Activated T-helper 9 cell treated with anti-CD3 and anti-CD28 coated beads, Interleukin-2, amount 50 U/mL, for 16 hours (primary cell): ENCODE results near the gene DGLUCY.
"Not testable (repeated sequence)": the region's sequence is repeated elsewhere in the genome, so short reads cannot be mapped to it uniquely, and the experiment has no call there.

Experiments used
- DNase-seq: peaks from one replicate; pipeline ENCODE4 v3.0.0-alpha.2; 2020; ENCODE audit warnings: low read depth

Gene DGLUCY

DNA sequence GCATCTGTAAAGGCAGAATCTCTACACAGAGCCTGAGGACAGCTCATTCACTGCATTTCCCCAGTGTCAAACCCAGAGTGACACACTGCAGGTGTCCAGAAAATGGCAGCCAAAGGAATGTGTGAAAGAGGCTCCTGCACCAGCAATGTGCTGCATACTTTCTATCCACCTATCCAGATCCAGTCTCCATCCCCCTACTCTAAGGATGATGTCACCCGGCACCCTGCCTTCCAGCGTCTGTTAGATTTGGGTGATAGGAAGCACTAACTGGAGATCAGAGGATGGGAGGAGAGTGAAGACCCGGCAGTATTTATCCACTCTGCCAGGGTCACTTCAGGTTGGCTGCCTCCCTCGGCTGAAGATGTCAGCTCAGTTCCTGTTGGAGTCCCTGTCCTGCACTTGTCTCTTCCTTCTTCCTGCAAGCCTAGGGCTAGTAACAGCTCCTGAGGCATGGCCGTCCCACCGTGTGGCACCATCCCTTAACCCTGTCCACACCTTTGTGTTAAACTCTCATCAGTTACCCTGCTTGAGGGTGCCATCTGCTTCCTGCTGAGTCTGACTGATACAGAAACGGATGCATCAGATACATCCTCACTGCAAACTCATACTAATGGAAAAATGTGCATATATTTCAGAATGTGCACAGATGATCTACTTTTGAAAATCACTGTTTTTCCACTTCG is 143.6 kb downstream of the DGLUCY start:
- DNase-seq, result no peak

DNA sequence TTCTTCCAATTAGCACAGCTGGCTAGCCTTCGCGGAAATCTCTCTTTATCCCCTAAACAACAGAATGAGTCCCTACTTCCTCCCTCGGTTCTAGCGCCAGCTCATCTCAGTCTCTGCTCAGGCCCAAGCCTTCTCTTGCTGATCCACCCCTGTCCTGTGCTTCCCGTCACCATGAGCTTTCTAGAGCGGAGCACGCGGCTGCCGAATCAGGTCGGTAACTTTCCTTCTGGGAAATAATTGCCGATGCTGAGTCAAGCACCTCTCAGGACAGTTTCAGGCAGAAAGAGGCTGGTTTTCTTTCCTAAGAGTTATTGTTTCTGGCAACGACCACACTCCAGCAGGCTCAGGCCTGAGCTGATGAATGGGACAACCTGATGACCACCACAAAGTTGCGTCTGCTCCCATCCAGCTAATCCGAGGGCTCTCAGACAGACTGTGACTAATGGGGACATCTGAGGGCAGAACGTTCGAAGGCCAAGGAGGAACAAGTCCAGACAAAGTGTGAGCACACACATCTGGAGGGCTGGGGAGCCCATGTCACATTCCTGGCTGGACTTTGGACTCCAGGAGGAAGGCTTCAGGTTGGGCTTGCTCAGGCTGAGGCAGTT is 144.2 kb downstream of the DGLUCY start:
- DNase-seq, result no peak

DNA sequence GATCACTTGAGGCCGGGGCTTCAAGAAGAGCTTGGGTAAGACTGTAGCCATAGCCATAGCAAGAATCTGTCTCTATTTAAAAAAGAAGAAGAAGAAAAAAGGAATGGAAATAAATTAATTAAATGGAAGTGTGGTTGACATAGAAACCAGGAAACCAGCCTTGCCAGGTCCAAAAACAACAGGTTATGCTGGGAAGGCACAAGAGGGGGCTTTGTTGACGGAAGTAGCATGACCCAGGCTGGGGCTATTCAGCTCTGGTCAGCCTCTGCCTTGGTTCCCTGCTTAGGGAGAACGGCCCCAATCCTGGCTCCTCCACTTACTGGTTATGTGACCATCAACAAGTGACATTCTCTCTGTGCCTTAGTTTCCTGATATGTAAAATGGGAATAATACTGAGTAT is 145.0 kb downstream of the DGLUCY start:
- DNase-seq, result no peak

GRCh38 chr14:91261115-91261514 is 147.2 kb downstream of the DGLUCY start:
- DNase-seq, result no peak

- no peak for DNase-seq
These were observed 148.2 kb downstream of the DGLUCY start for GRCh38 chr14:91261986-91262549.

GRCh38 chr14:91263329-91263728 is 149.5 kb downstream of the DGLUCY start:
- DNase-seq, result no peak

DNA sequence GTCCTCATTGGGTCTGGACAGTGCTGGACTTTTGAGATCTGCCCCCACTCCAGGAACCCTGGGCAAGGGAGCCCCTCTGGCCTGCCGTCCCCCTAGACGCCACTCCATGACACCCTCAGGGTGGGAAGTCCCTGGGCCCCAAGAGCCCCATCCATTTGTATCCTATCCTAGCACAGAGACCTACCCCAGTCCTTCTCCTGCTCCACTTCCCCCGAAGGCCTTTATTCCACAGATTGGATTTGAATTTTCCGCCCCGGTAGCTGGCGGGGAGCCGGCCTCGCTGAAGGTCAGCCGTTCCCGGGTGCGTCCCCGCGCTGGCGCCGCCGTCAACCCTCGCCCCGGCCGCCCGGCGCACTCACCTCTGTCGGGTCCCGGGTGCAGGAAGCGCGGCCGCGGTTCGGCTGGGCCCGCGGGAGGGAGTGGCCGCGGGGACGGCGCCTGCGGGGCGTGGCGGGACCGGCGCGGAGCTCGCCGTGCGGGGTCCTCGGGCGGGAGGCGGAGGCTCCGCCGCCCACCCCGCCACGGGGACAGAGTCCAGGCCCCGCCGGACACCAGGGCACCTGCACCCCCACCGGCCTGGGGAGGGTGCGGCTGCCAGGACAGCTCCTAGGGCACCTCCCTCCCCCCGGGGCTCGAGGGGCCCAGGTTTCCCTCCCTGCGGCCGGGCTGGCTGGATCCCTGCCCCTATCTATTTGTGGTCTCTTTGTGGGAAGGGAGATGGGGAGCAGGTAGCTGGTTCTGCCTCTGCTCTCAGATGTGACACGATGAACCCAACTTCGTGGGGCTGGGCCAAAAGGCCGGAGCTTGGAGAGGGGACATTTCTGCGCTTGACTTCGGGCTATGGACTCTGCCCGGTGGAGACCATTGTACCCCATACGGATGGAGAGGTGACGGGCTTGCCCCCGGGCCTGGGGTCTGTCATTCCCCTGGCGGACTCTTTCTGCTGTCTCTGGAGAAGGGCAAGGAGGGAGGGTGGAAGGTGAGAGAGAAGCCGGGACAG is 150.6 kb downstream of the DGLUCY start:
- DNase-seq, result no peak

DNA sequence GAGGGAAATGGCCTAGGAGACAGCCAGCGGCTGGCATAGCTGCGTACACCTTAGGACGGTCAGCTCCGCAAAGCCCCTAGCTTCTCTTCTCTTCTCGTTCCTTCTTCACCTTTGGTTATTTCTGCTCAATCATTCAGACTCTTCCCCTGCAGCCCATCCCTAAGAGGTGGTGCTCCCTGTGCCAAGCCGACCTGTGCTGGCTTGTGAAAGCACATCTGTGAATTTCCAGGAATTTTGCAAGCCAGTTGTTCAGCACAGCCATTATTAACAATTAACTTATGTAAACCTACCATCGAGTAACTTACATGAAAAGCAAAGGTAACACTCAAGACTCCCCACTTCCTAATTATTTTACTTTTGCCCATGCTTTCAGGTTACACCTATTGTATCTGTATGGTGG is 151.5 kb downstream of the DGLUCY start:
- DNase-seq, result no peak

GRCh38 chr14:91266276-91266675 is 152.4 kb downstream of the DGLUCY start:
- not testable (repeated sequence) for DNase-seq

DNA sequence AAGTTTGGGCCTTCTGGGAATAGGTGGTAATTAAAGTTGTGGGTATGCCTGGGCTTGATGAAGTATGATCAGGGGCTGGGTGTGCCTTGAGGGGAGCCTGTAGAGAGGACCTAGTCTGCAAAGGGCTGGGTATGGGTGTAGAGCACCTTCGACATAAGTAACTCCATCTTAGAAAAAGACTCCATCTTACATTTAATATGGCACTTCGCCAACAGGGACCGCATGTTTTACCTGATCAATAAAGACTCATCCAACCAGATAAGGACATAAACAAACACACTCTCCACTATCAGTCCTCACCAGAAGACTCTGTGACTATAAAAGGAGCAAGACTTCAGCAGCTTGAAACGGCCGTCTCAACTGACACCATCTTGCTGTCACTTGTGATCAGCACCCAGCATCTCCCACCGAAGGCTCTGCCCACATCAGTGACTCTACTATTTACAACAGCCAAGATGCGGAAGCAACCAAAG is 154.1 kb downstream of the DGLUCY start:
- DNase-seq, result no peak

GRCh38 chr14:91269076-91269991 is 155.5 kb downstream of the DGLUCY start:
- DNase-seq, result no peak

GRCh38 chr14:91270188-91270587 is 156.3 kb downstream of the DGLUCY start:
- no peak for DNase-seq

DNA sequence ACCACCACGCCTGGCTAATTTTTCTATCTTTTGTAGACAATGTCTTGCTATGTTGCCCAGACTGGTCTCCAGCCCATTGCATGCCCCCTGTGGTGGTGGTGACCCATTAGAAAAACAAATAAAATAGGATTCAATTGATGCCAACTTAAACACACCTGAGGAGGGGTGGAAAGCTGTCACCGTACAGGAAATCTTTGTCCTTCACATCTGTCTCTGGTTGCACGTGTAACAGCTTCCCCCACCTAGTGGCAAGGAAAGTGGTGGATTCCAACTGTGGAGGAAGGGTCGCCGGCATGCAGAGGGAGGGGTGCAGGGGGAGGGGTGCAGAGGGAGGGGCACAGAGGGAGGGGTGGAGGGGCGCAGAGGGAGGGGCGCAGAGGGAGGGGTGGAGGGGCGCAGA is 156.7 kb downstream of the DGLUCY start:
- DNase-seq, result no peak

DNA sequence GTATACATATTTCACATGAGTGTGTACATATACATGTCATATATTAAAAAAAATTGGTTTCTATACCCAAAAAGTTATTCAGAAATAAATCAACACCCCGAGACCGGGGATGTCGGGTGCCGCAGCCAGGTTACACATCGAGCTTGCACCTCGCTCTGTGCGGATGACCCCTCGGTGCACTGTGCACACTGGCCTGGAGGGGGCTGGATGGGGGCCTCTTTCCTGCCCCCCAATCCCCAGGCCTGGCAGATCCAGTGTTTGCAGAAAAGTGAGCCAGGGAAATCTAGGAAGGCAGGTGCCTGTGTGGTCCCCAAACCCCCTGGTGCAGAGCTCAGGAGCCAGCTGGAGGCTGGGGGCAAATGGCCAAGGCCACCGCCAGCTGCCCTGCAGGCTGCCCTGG is 157.8 kb downstream of the DGLUCY start:
- DNase-seq, result no peak

- DNase-seq, result no peak
These were observed 158.7 kb downstream of the DGLUCY start for GRCh38 chr14:91272341-91273272.

- DNase-seq, result no peak
These were observed 159.5 kb downstream of the DGLUCY start for GRCh38 chr14:91273273-91273884.

GRCh38 chr14:91273885-91274273 is 160.0 kb downstream of the DGLUCY start:
- DNase-seq, result no peak

DNA sequence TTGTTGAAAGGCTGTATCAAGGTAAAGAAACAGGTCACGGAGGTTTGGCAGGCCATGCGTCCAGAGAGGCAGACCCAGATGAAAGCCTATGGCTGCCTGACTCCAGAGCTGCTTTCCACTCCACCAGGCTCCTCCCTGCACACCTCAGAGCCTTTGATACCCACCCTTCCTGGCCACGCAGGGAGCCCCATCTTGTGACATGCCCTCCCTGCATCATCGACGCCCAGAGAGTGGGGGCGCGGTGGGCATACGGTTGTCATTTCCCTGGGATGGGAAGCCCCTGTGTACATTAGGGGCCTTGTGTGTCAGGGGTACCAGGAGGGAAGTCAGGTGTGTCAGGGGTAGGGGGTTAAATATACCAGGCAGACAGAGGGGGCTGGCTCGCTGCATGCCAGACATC is 160.9 kb downstream of the DGLUCY start:
- no peak for DNase-seq
